ENCODE results near the gene RAD50. TPM values are rescaled to one million over a fixed set of nuclear protein-coding genes. Genes with fewer than 3 reads are reported as not detected.

The RAD50 gene
- total RNA-seq, 1 donor from 2014 or later = 48.2 TPM

GRCh38 chr5:132679166-132679565, 122.4 kb downstream of the RAD50 start:
- DNase-seq (ENCODE audit: low spot score) = no peak
- no peaks in the 10 kb centered on the region for H3F3A ChIP-seq (ENCODE audit: low read depth)
- Mint-ChIP-seq H3K9me3 (no peaks in the 10 kb centered on the region), H3K4me1 (peaks cover 2% of the 10 kb centered on the region), H3K27ac (no peak overlapping the region), H3K4me3 (no peak overlapping the region), H3K36me3 (no peaks in the 10 kb centered on the region), H3K27me3 (ENCODE audit: insufficient read depth, low read depth) (no peaks in the 10 kb centered on the region)
- no peaks in the 10 kb centered on the region for H4K20me1 ChIP-seq (ENCODE audit: low read depth)
- H2AFZ ChIP-seq (replicated peaks) = no peak overlapping the region
- H3K9ac ChIP-seq = no peak overlapping the region
- no peaks in the 10 kb centered on the region for H3K4me1 ChIP-seq
- H3K27ac ChIP-seq = no peak overlapping the region
- H3K4me2 ChIP-seq = no peak overlapping the region
- no peaks in the 10 kb centered on the region for H3K79me2 ChIP-seq (ENCODE audit: low read depth)
- no peaks in the 10 kb centered on the region for H3K36me3 ChIP-seq
- TF ChIP-seq EZH2phosphoT487 (IDR thresholded peaks at IDR 0.05) (no peak), EZH2 (IDR thresholded peaks at IDR 0.05) (no peak), CTCF (IDR thresholded peaks at IDR 0.05) (no peak)
- H3K27me3 ChIP-seq = no peaks in the 10 kb centered on the region
- no peaks in the 10 kb centered on the region for H3K9me3 ChIP-seq (ENCODE audit: low read depth)
- no peak overlapping the region for H3K4me3 ChIP-seq

- no peaks in the 10 kb centered on the region for H3K79me2 ChIP-seq (ENCODE audit: low read depth)
- no peak overlapping the region for H3K27ac ChIP-seq
- Mint-ChIP-seq H3K4me1 (peaks cover 2% of the 10 kb centered on the region), H3K27ac (no peak overlapping the region), H3K9me3 (no peaks in the 10 kb centered on the region), H3K4me3 (no peak overlapping the region), H3K36me3 (no peaks in the 10 kb centered on the region), H3K27me3 (ENCODE audit: insufficient read depth, low read depth) (no peaks in the 10 kb centered on the region)
- no peak for TF ChIP-seq EZH2 (IDR thresholded peaks at IDR 0.05)
- TF ChIP-seq EZH2phosphoT487 (IDR thresholded peaks at IDR 0.05) = no peak
- TF ChIP-seq CTCF (IDR thresholded peaks at IDR 0.05) = no peak
- no peaks in the 10 kb centered on the region for H4K20me1 ChIP-seq (ENCODE audit: low read depth)
- H3K9me3 ChIP-seq (ENCODE audit: low read depth) = no peaks in the 10 kb centered on the region
- no peaks in the 10 kb centered on the region for H3K36me3 ChIP-seq
- no peaks in the 10 kb centered on the region for H3K4me1 ChIP-seq
- DNase-seq (ENCODE audit: low spot score) = no peak
- H3K4me3 ChIP-seq = no peak overlapping the region
- no peaks in the 10 kb centered on the region for H3K27me3 ChIP-seq
- H2AFZ ChIP-seq (replicated peaks) = no peak overlapping the region
- H3K4me2 ChIP-seq = no peak overlapping the region
- H3F3A ChIP-seq (ENCODE audit: low read depth) = no peaks in the 10 kb centered on the region
- no peak overlapping the region for H3K9ac ChIP-seq
Measured at GRCh38 chr5:132679717-132680380, 123.1 kb downstream of the RAD50 start.

GRCh38 chr5:132680780-132681475, 124.2 kb downstream of the RAD50 start:
- H3K4me2 ChIP-seq = no peak overlapping the region
- no peaks in the 10 kb centered on the region for H3K9me3 Mint-ChIP-seq
- H3K4me3 ChIP-seq = no peak overlapping the region
- no peaks in the 10 kb centered on the region for H3F3A ChIP-seq (ENCODE audit: low read depth)
- H3K4me3 Mint-ChIP-seq = no peak overlapping the region
- no peak for DNase-seq (ENCODE audit: low spot score)
- H2AFZ ChIP-seq (replicated peaks) = no peak overlapping the region
- TF ChIP-seq CTCF (IDR thresholded peaks at IDR 0.05) (no peak), EZH2 (IDR thresholded peaks at IDR 0.05) (no peak), EZH2phosphoT487 (IDR thresholded peaks at IDR 0.05) (no peak)
- no peaks in the 10 kb centered on the region for H3K79me2 ChIP-seq (ENCODE audit: low read depth)
- H3K9me3 ChIP-seq (ENCODE audit: low read depth) = no peaks in the 10 kb centered on the region
- H4K20me1 ChIP-seq (ENCODE audit: low read depth) = no peaks in the 10 kb centered on the region
- no peaks in the 10 kb centered on the region for H3K36me3 ChIP-seq
- H3K27me3 Mint-ChIP-seq (ENCODE audit: insufficient read depth, low read depth) = no peaks in the 10 kb centered on the region
- H3K4me1 Mint-ChIP-seq = peaks cover 2% of the 10 kb centered on the region
- H3K4me1 ChIP-seq = no peaks in the 10 kb centered on the region
- no peak overlapping the region for H3K27ac Mint-ChIP-seq
- H3K27ac ChIP-seq = no peak overlapping the region
- no peaks in the 10 kb centered on the region for H3K27me3 ChIP-seq
- peaks cover 1% of the 10 kb centered on the region for H3K36me3 Mint-ChIP-seq
- no peak overlapping the region for H3K9ac ChIP-seq
